Activated CD4-positive, alpha-beta T cell treated with anti-CD3 and anti-CD28 coated beads, Interleukin-2, amount 50 U/mL, for 1 hour (primary cell): ENCODE results near the gene DNAJC9.

Source experiments
- DNase-seq: peaks from one replicate; pipeline ENCODE4 v3.0.0-alpha.2; 2020

The DNAJC9 gene

GRCh38 chr10:73238990-73239566 is 8.0 kb downstream of the DNAJC9 start:
- no peak for DNase-seq

- no peak for DNase-seq
Measured at GRCh38 chr10:73234695-73235094, 12.4 kb downstream of the DNAJC9 start.

- no peak for DNase-seq
Measured at GRCh38 chr10:73233883-73234282, 13.2 kb downstream of the DNAJC9 start.

GRCh38 chr10:73232887-73233286 is 14.2 kb downstream of the DNAJC9 start:
- DNase-seq: no peak

- no peak for DNase-seq
Measured at GRCh38 chr10:73229567-73229966, 17.5 kb downstream of the DNAJC9 start.

GRCh38 chr10:73228247-73228646 is 18.8 kb downstream of the DNAJC9 start:
- DNase-seq: no peak

GRCh38 chr10:73226663-73227062 is 20.4 kb downstream of the DNAJC9 start:
- no peak for DNase-seq

GRCh38 chr10:73225518-73225917 is 21.5 kb downstream of the DNAJC9 start:
- DNase-seq: no peak

GRCh38 chr10:73220989-73221388 is 26.1 kb downstream of the DNAJC9 start:
- DNase-seq: no peak

- no peak for DNase-seq
Measured at GRCh38 chr10:73219384-73219783, 27.7 kb downstream of the DNAJC9 start.

- DNase-seq: no peak
Measured at GRCh38 chr10:73218431-73219191, 28.4 kb downstream of the DNAJC9 start.

- no peak for DNase-seq
Measured at GRCh38 chr10:73217628-73218027, 29.4 kb downstream of the DNAJC9 start.

- no peak for DNase-seq
Measured at GRCh38 chr10:73215749-73216148, 31.3 kb downstream of the DNAJC9 start.

- DNase-seq: no peak
Measured at GRCh38 chr10:73211106-73211811, 35.8 kb downstream of the DNAJC9 start.

- no peak for DNase-seq
Measured at GRCh38 chr10:73210395-73211105, 36.5 kb downstream of the DNAJC9 start.

GRCh38 chr10:73209705-73210104 is 37.4 kb downstream of the DNAJC9 start:
- DNase-seq: no peak

GRCh38 chr10:73207883-73208282 is 39.2 kb downstream of the DNAJC9 start:
- DNase-seq: no peak

GRCh38 chr10:73206385-73206784 is 40.7 kb downstream of the DNAJC9 start:
- no peak for DNase-seq

- no peak for DNase-seq
Measured at GRCh38 chr10:73205890-73206289, 41.2 kb downstream of the DNAJC9 start.

- no peak for DNase-seq
Measured at GRCh38 chr10:73205081-73205480, 42.0 kb downstream of the DNAJC9 start.
